HG03520 (cell line): ENCODE results near the gene SYCP2L.
A peak's percentile ranks its signal among the peaks of the same experiment; 100 is the strongest.
"Not testable (repeated sequence)": the region's sequence is repeated elsewhere in the genome, so short reads cannot be mapped to it uniquely, and the experiment has no call there.

Source experiments
- ATAC-seq: cut with Tn5 transposase; IDR thresholded peaks from one replicate; pipeline ENCODE4 v1.9.1; 2021; ENCODE audit warnings: mild to moderate bottlenecking, moderate library complexity; ENCODE audit not compliant: unreplicated experiment

SYCP2L gene

DNA sequence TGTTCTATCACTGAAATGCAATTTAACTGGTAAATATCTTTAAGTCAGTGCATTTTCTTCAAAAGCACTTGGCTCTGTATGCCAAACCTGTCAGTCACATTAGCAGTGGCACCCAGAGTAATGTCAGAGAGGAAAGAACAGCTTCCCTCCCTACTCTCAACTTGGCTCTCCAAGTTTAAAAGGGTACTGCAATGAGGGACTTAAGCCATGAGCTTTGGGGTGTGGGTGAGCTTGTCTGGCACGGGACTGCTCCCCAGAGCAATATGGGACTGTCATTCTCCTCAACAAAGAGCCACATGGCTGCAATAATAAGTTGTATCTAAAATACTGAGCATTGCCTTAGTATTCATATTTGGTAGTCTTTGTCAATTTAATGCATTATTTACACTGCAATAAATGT lies 9.0 kb upstream of the SYCP2L start:
- ATAC-seq, result no peak

DNA sequence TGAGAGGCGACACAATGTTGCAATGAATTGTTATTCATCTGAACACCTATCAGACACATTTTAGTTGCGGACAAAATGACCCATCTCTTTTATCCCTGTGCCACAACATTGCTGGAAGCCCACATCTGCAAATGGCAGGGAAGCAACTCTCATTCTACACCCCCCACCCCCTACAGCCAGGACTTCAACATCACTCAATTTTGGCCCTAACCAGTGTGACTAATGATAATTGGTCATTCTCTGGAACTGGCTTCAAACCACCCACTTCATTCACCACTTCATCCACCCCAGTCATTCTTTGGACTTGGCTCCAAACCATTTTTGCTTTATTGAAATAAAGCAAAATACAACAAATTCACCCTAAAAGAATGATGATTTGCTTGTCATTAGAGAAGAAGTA lies 6.5 kb upstream of the SYCP2L start:
- ATAC-seq, result no peak

DNA sequence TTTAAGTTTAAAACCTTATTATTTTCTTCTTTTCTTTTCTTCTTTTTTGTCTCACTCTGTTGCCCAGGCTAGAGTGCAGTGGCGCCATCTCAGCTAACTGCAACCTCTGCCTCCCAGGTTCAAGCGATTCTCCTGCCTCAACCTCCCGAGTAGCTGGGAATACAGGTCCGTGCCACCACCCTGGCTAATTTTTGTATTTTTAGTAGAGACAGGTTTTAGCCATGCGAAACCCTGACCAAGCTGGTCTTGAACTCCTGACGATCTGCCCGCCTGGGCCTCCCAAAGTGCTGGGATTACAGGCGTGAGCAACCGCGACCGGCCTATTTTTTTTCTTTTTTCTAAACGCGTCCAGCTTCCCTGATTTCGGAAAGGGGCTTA lies 4.6 kb upstream of the SYCP2L start:
- ATAC-seq, result not testable (repeated sequence)

DNA sequence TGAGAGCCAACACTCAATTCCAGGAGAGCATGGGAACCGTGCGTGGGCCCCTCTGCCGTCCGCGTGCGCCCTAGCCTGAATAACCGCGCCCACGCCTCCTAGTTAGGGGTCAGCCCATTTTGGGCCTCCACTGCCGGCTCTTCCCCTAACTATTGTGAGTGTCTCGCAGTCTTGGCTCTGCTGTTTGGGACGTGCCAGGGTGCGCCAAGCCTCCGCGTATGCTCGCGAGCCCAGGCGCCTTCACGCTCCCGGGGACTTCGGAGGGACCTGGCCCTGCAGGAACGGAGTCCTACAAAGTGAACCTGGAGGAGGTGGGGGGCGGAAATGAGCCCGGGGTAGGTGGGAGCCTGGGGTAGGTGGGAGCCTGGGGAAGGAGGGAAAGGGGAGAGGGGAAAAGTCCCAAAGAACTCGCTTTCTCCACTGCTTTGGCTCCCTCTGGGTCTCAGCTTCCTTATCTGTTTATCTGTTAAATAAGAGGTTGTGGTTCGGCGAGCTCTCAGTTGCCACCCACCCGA lies 4.1 kb upstream of the SYCP2L start:
- ATAC-seq, result no peak

DNA sequence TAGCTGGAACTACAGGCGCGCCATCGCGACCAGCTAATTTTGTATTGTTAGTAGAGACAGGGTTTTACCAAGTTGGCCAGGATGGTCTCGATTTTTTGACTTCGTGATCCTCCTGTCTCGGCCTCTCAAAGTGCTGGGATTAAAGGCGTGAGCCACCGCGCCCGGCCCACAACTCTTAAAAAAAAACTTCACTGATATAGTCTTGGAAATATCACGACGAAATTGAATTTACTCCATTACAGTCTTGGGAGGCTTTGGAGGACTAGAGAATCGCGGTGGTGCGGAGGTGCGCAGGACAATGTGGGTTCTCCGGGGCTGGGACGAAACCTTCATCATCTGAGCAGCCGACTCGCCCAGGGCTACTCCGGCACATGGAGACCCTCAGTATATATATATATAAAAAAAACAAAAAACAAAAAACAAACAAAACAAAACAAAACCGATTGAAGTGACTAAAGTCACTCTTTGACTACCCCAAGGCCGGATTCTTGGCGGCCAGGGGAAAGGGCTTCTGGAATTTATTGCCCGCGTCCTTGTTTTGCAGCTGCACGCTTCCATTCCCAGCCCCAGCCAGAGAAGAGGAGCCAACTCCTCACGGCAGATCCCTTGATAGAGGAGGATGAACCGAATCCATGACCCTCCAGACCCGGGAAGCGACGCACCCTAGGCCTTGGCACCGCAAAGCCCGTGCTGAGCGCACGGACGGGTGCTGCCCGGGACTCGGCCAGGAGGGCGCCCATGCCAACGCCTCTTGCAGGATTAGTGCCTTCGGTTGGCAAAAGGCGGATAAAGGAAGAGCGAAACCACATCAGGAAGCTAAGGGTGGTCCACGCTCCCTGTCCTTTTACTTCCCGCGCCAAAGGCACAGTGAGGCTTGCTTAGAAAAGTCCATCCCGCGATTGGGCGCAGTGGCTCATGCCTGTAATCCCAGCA lies 3.3 kb upstream of the SYCP2L start:
- ATAC-seq, result no peak

DNA sequence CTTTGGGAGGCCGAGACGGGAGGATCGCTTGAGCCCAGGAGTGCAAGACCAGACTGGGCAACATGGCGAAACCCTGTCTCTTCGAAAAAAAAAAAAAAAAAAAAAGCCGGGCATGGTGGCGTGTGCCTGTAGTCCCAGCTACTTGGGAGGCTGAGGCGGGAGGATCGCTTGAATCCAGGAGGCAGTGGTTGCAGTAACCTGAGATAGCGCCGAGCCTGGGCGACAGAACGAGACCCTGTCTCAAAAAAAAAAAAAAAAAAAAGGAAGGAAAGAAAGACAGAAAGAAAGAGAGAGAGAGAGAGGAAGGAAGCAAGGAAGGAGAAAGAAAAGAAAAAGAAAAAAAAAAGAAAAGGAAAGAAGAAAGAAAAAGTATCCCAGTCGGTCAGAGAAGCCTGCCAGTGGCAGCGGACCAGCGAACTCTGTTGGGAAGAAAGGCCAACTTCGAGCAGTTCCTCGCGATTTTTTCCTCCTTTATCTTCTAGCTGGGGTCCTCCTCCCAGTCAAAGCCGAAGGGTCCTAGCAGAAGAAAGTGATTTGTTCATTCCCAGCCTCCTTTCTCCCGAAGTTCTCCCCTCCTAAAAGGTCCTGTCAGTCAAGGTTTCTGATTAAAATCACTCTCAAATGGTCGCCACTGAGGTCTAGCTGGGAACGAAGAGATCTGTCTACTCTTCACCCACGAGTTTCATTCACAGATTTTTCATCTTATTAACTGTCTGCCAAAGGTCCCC lies 2.4 kb upstream of the SYCP2L start:
- no peak for ATAC-seq

DNA sequence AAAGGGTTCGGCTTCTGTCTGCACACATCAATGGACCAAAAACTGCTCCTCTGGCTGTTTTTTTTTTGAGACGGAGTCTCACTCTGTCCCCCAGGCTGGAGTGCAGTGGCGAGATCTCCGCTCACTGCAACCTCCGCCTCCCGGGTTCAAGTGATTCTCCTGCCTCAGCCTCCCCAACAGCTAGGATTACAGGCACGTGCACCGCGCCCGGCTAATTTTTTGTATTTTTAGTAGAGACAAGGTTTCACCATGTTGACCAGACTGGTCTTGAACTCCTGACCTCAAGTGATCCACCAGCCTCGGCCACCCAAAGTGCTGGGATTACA lies 524 bp upstream of the SYCP2L start:
- ATAC-seq, result not testable (repeated sequence)

DNA sequence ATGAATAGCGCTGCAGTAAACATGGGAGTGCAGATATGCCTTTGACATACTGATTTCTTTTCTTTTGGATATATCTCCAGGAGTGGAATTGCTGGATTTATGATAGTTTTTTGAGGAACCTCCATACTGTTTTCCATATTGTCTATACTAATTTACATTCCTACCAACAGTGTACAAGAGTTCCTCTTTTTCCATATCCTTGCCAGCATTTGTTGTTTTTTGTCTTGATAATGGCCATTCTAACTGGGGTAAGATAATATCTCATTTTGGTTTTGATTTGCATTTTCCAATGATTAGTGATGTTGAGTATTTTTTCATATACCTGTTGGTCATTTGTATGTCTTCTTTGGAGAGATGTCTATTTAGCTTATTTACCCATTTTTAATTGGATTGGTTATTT lies 3.3 kb downstream of the SYCP2L start:
- ATAC-seq, result no peak

DNA sequence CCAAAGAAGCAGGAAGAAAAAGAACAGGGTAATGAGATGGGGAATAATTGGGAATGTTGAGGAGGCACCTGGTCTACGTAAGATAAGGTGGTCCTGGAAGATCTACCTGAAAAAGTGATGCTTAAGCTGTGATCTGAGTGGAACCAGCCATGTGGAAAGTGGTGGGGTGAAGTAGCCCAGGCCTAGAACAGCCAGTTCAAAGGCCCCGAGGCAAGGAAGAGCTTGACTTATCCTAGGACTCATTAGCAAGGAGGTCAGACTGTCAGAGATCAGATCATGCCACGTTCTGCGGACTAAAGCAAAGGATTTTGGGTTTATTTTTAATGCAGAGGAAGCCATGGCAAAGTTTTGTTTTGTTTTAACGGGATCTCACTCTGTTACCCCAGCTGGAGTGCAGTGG lies 5.1 kb downstream of the SYCP2L start:
- ATAC-seq, result no peak

DNA sequence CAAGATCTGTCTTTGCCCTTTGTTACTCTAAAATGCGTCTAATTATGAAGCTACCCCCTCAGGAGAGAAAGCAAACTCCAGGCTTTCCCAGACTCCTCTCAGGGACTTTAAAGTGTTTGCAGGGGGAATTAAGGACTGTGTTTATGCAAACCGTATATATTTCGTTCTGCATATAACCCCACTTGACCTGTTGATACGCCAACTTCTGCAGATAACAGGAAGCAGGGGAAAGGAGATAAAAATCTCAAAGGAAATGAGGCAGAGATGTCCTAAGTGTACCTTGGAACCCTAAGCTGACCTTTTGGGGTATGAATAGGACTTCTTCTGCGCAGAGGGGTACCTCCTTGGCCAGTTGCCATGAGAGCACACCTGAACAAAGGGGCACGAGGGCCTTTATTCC lies 8.1 kb downstream of the SYCP2L start:
- ATAC-seq, result no peak

DNA sequence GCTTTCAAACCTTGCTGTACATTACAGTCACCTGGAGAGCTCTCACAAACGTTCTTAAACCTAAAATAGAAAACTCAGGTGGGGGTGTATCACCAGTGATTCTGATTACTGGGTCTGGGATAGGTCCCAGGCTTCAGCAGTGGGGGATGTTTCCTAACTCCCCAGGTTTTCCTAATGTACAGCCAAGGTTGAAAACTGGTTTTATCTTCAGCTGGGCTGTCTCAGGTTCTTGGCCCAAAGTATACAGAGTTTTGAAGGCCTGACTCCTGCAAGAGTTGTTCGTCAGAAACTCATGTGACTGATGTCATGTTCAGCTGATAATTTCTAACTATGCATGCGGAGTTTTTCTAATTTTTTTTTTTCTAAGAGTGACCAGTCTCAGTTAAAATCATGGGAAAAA lies 9.8 kb downstream of the SYCP2L start:
- ATAC-seq, result no peak

DNA sequence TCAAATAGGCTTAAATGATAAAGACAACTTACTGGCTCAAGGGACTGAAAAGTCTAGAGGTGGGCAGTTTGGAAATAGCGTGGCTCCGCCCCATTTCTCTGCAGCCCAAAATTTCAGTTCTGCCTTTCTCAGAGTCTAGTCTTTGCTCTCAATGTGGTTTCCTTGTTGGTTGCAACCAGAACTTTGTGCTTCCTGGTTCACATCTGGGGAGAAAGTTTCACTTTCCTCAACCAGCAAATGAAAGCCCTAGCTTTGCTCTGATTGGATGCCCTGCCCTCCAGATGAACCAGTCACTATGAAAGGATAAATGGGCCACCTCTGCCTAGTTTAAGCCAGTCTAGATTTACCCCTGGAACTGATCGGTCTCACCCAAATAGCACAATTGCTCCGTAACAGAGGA lies 14.9 kb downstream of the SYCP2L start:
- ATAC-seq, result peak; percentile 94

DNA sequence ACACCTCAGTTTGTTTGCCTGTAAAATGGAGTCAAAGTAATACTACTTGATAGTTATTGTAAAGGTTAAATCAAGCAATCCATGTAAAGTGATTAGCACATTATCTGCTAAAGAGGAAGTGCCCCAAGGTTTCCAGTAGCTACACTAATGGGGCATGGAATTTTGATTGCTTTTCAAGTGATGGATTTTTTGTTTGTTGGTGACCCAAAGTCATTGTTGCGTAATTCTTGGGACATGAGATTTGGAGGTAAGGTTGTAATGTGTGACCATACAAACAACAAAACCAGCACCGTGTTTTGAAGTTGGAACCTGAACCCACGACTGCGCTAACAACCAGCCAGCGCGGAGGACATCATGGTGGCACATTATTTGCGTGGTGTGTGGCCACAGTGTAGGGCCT lies 17.2 kb downstream of the SYCP2L start:
- ATAC-seq, result no peak

DNA sequence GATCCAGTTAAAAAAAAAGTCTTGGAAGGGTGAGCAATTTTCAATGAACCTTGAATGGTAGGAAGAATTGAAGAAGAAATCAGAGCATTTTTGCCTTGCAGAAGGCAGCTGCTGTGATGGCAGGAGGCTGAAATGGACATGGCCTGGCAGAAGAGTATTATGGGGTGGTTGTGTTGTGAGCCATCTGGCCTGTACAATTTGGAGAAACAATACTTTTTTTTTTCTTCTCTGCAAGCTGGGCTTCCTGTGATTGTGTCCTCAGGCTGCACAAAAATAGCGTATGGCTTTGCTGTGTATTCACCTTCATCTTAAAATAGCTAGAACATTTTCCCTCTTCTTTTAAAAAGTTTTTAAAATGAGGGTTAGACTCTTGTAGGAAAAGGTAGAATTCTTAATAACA lies 21.4 kb downstream of the SYCP2L start:
- ATAC-seq, result no peak

DNA sequence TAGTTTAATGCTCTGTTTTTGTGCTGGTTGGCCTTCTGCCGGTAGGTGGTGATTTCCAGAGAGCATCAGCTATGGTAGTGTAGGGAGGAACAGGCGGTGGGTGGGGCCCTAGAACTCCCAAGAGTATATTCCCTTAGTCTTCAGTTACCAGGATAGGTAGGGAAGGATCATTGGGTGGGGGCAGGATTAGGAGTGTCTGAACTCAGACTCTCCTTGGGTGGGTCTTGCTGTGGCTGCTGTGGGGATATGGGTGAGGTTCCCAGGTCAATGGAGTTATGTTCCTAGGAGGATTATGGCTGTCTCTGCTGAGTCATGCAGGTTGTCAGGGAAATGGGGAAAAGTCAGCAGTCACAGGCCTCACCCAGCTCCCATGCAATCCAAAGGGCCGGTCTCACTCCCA lies 32.7 kb downstream of the SYCP2L start:
- ATAC-seq, result not testable (repeated sequence)

DNA sequence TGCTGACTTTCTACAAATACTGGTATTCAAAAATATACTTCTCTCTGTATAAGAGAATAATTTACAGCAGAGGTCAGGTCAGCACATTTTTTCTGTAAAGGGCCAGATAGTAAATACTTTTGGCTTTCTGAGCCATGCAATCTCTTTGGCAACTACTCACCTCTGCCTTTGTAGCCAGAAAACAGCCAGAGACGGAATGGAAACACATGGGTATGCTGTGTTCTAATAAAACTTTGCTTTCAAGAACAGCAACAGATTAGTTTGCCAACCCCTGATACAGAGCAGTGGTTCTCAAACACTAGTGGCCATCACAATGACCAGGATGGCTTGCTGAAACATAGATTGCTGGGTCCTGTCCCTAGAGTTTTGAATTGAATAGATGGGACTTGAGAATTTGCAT lies 46.3 kb downstream of the SYCP2L start:
- no peak for ATAC-seq

DNA sequence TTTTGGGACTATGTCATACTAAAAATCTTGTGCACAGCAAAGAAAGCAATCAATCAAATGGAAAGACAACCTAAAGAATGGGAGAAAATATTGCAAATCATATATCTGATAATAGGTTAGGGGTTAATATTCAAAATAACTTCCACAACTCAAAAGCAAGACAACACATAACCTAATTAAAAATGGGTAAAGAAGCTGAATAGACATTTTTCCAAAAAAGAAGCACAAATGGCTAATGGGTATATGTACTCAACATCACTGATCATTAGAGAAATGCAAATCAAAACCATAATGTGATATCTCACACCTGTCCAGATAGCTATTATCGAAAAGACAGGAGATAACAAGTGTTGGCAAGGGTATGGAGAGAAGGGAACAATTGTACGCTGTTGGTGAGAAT lies 53.0 kb downstream of the SYCP2L start:
- ATAC-seq, result no peak

DNA sequence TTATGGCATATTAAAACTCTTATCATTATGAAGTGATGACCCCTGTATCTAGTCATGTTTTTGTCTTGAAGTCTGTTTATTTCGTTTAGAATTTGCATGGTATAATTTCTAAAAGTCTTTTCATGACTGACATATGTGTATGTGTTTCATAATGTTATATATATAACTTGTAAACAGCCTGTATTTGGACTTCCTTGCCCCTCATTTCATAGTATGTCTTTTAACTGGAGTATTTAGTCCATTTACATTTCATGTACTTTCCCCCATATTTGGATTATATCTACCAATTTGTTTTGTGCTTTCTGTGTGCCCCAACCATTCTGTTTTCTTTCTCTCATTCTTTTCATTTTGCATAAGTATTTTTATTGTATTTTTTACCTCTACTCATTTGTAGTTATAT lies 59.0 kb downstream of the SYCP2L start:
- no peak for ATAC-seq

DNA sequence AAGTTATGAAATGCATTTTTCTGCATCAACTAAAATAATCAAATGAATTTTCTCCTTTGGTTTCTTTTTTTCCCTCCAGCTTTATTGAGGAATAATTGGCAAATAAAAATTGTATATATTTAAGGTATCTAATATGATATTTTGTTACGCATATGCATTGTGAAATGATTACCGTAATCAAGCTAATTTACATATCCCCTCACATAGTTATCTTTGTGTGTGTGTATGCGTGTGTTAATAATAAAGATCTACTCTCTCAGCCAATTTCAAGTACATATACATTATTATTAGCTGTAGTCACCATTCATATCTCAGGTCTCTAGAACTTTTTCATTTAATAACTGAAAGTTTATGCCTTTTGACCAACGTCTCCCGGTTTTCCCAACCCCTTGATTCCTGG lies 61.1 kb downstream of the SYCP2L start:
- ATAC-seq, result no peak

DNA sequence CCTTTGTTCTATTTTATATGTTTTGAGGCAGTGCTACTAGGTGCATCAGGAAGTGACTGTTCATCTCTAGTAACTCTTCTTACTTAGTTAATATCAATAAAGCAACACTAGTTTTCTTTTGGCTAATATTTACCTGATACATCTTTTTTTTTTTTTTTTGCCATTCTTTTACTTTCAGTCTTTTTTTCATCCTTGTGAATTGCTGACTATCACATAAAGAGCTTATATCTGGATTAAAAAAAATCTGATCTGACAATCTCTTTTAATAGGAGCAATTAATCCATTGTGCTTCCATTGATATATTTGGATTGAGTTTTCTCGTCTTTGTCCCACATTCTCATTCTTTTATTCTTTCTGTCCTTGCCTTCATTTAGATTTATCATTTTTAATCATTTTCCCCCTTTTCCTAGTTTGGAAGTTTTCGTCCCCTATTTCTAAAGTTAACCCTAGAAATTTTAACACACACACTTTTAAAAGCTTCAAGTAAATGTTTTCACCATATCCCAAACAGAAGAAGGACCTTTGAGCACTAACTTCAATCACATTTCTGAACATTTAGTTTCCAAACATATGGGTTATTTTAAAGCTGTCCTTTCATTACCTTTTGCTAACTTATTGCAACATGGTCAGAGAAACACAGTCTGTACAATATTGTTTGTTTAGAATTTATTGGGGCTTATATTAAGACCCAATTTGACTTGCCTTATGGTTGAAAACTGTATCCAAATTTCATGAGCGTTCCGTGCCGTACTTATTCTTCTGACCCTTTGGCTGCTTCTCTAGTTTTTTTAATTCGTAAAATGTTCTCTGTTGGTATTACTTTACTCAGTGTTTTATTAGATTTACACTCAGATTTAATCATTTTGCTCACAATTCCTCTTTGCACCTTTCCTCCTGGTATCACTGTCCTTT lies 63.0 kb downstream of the SYCP2L start:
- ATAC-seq, result no peak

DNA sequence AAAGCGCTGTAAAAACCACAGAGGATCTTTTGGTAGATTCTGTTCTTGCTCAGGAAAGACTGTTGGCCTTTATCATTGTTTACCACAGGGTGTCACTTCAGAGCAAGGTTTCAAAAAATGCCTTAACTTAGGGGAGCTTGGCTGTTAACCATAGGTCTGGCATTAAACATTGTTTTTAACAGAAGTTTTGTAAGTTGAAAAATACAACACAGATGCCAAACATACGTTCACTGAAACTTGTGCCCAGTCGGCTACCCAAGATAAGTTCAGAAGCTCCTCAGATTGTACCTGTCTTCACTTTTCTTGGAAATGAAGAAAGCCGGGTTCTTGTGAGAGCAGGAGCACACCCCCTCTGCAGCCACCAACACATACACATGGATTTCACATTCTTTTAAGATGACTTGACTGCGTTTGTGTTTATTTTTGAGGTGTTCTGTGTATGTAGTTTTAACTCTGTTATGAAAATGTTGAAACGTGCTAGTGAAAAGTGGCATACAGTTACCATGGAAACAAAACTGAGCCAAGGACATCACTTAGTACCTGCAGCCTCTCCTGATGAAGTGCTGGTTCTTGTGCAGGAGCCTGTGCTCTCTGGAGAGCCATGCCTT lies 64.9 kb downstream of the SYCP2L start:
- ATAC-seq, result no peak
